OCI-LY7 (cell line): ENCODE measurements around the gene OGT.

Experiments used
- EZH2phosphoT487 ChIP-seq: fragments of 200-600 bp; sonication (generic); IDR thresholded peaks from 2 replicates; pipeline ENCODE4 v1.6.1; 2018; ENCODE audit warnings: low read depth, borderline replicate concordance, mild to moderate bottlenecking, mixed run types, antibody characterized with exemption, low read length, moderate library complexity, mixed read lengths
- TF ChIP-seq, protein P1 (sequence below): fragments of 200-600 bp; sonication (generic); conservative IDR thresholded peaks from 2 replicates; pipeline ENCODE4 v1.5.1; 2014; ENCODE audit warnings: mild to moderate bottlenecking, antibody characterized with exemption, low read length, moderate library complexity, mixed read lengths

DNA sequence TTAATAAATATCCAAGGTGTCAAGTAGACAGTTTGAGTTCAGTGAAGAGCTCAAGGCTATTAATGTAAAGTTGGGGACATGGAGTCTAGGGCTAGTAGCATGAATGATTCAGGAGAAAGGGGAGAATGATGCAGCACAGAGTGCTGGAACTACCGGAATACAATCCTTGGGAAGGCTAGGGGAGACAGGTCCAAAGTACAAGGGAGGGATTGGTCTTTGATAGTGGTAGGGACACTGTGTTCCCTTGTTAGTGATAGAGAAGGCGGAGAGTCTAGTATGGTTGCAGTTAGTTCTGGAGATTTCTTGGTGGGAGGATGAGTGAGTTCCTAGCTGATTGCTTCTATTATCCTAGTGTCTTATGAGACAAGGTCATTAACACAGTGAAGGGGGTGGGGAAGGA lies 54.0 kb downstream of the OGT start:
- TF ChIP-seq EZH2phosphoT487: no peak
- TF ChIP-seq, protein P1, sequence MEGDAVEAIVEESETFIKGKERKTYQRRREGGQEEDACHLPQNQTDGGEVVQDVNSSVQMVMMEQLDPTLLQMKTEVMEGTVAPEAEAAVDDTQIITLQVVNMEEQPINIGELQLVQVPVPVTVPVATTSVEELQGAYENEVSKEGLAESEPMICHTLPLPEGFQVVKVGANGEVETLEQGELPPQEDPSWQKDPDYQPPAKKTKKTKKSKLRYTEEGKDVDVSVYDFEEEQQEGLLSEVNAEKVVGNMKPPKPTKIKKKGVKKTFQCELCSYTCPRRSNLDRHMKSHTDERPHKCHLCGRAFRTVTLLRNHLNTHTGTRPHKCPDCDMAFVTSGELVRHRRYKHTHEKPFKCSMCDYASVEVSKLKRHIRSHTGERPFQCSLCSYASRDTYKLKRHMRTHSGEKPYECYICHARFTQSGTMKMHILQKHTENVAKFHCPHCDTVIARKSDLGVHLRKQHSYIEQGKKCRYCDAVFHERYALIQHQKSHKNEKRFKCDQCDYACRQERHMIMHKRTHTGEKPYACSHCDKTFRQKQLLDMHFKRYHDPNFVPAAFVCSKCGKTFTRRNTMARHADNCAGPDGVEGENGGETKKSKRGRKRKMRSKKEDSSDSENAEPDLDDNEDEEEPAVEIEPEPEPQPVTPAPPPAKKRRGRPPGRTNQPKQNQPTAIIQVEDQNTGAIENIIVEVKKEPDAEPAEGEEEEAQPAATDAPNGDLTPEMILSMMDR: no peak
